NK-92 (cell line): Measurements from ENCODE around the gene CAMTA1.

Experiments
- DNase-seq: peaks from one replicate; lab custom pipeline; 2025; ENCODE audit not compliant: unreplicated experiment; lab: John Stamatoyannopoulos, UW

CAMTA1 gene

GRCh38 chr1:7572654-7573152 is 787.4 kb downstream of the CAMTA1 start:
- DNase-seq: no peak

- DNase-seq: no peak
Measured at GRCh38 chr1:7573481-7573880, 788.2 kb downstream of the CAMTA1 start.

- no peak for DNase-seq
Measured at GRCh38 chr1:7574121-7575040, 789.1 kb downstream of the CAMTA1 start.

- no peak for DNase-seq
Measured at GRCh38 chr1:7575041-7575400, 789.8 kb downstream of the CAMTA1 start.

- no peak for DNase-seq
Measured at GRCh38 chr1:7576946-7577657, 791.8 kb downstream of the CAMTA1 start.

GRCh38 chr1:7578206-7578605 is 793.0 kb downstream of the CAMTA1 start:
- no peak for DNase-seq

- DNase-seq: no peak
Measured at GRCh38 chr1:7579016-7579415, 793.8 kb downstream of the CAMTA1 start.

- no peak for DNase-seq
Measured at GRCh38 chr1:7579831-7580804, 794.9 kb downstream of the CAMTA1 start.

GRCh38 chr1:7580923-7581753 is 795.9 kb downstream of the CAMTA1 start:
- no peak for DNase-seq

GRCh38 chr1:7581754-7582459 is 796.7 kb downstream of the CAMTA1 start:
- DNase-seq: no peak

- no peak for DNase-seq
Measured at GRCh38 chr1:7582460-7582972, 797.3 kb downstream of the CAMTA1 start.

GRCh38 chr1:7583291-7584096 is 798.2 kb downstream of the CAMTA1 start:
- no peak for DNase-seq

GRCh38 chr1:7584157-7584556 is 798.9 kb downstream of the CAMTA1 start:
- DNase-seq: no peak

GRCh38 chr1:7584643-7585042 is 799.4 kb downstream of the CAMTA1 start:
- no peak for DNase-seq

GRCh38 chr1:7585216-7585907 is 800.1 kb downstream of the CAMTA1 start:
- DNase-seq: no peak

GRCh38 chr1:7586031-7586941 is 801.0 kb downstream of the CAMTA1 start:
- DNase-seq: no peak
